ENCODE results near the gene TRPV3.

Gene TRPV3

GRCh38 chr17:3506054-3506453 is 51.6 kb downstream of the TRPV3 start:
- TF ChIP-seq EZH2phosphoT487 (IDR thresholded peaks at IDR 0.05; ENCODE audit: low read depth) (no peak), CTCF (IDR thresholded peaks at IDR 0.05; ENCODE audit: low read depth, low read length) (no peak)
- no peaks in the 10 kb centered on the region for H3K27me3 ChIP-seq (ENCODE audit: low read depth, low read length)
- H3K9me3 ChIP-seq (ENCODE audit: insufficient read depth, low read length) = no peaks in the 10 kb centered on the region

GRCh38 chr17:3505008-3505407 is 52.6 kb downstream of the TRPV3 start:
- H3K9me3 ChIP-seq (ENCODE audit: insufficient read depth, low read length) = no peaks in the 10 kb centered on the region
- no peaks in the 10 kb centered on the region for H4K20me1 ChIP-seq (ENCODE audit: insufficient read depth, low read length)
- H3K4me3 ChIP-seq (ENCODE audit: low read length) = no peak overlapping the region
- H3K36me3 ChIP-seq (replicated peaks; ENCODE audit: low read depth, low read length) = no peaks in the 10 kb centered on the region
- TF ChIP-seq CTCF (IDR thresholded peaks at IDR 0.05; ENCODE audit: low read depth, low read length) (no peak), EZH2phosphoT487 (IDR thresholded peaks at IDR 0.05; ENCODE audit: low read depth) (no peak)
- H3K4me2 ChIP-seq (ENCODE audit: low read length) = no peak overlapping the region
- H3K79me2 ChIP-seq (ENCODE audit: low read length) = no peaks in the 10 kb centered on the region
- H3K4me1 ChIP-seq (ENCODE audit: low read length) = no peaks in the 10 kb centered on the region
- no peak overlapping the region for H3K9ac ChIP-seq (ENCODE audit: low read length)
- no peak overlapping the region for H2AFZ ChIP-seq (ENCODE audit: low read depth, low read length)
- no peaks in the 10 kb centered on the region for H3K27me3 ChIP-seq (ENCODE audit: low read depth, low read length)
- no peak overlapping the region for H3K27ac ChIP-seq (ENCODE audit: low read length)

More at GRCh38 chr17:3506054-3506453, 51.6 kb downstream of the TRPV3 start:
- no peaks in the 10 kb centered on the region for H3K4me1 ChIP-seq (ENCODE audit: low read length)
- no peak overlapping the region for H3K27ac ChIP-seq (ENCODE audit: low read length)
- no peaks in the 10 kb centered on the region for H4K20me1 ChIP-seq (ENCODE audit: insufficient read depth, low read length)
- H3K4me2 ChIP-seq (ENCODE audit: low read length) = no peak overlapping the region
- H3K4me3 ChIP-seq (ENCODE audit: low read length) = no peak overlapping the region
- no peaks in the 10 kb centered on the region for H3K36me3 ChIP-seq (replicated peaks; ENCODE audit: low read depth, low read length)
- no peak overlapping the region for H3K9ac ChIP-seq (ENCODE audit: low read length)
- no peaks in the 10 kb centered on the region for H3K79me2 ChIP-seq (ENCODE audit: low read length)
- no peak overlapping the region for H2AFZ ChIP-seq (ENCODE audit: low read depth, low read length)

- Histone ChIP-seq H3K4me2 (ENCODE audit: low read length) (no peak overlapping the region), H3K9me3 (ENCODE audit: insufficient read depth, low read length) (no peaks in the 10 kb centered on the region), H4K20me1 (ENCODE audit: insufficient read depth, low read length) (no peaks in the 10 kb centered on the region), H3K27ac (ENCODE audit: low read length) (no peak overlapping the region), H3K27me3 (ENCODE audit: low read depth, low read length) (no peaks in the 10 kb centered on the region), H2AFZ (ENCODE audit: low read depth, low read length) (no peak overlapping the region), H3K36me3 (replicated peaks; ENCODE audit: low read depth, low read length) (no peaks in the 10 kb centered on the region), H3K79me2 (ENCODE audit: low read length) (no peaks in the 10 kb centered on the region), H3K4me1 (ENCODE audit: low read length) (no peaks in the 10 kb centered on the region), H3K4me3 (ENCODE audit: low read length) (no peak overlapping the region), H3K9ac (ENCODE audit: low read length) (no peak overlapping the region)
- TF ChIP-seq CTCF (IDR thresholded peaks at IDR 0.05; ENCODE audit: low read depth, low read length) (no peak), EZH2phosphoT487 (IDR thresholded peaks at IDR 0.05; ENCODE audit: low read depth) (no peak)
Observed at GRCh38 chr17:3503285-3503684, 54.3 kb downstream of the TRPV3 start.

GRCh38 chr17:3502466-3502865 is 55.1 kb downstream of the TRPV3 start:
- Histone ChIP-seq H3K4me3 (ENCODE audit: low read length) (no peak overlapping the region), H3K4me1 (ENCODE audit: low read length) (no peaks in the 10 kb centered on the region), H3K4me2 (ENCODE audit: low read length) (no peak overlapping the region), H3K27me3 (ENCODE audit: low read depth, low read length) (no peaks in the 10 kb centered on the region), H4K20me1 (ENCODE audit: insufficient read depth, low read length) (no peaks in the 10 kb centered on the region), H3K79me2 (ENCODE audit: low read length) (no peaks in the 10 kb centered on the region), H3K9me3 (ENCODE audit: insufficient read depth, low read length) (no peaks in the 10 kb centered on the region), H3K9ac (ENCODE audit: low read length) (no peak overlapping the region), H2AFZ (ENCODE audit: low read depth, low read length) (no peak overlapping the region), H3K36me3 (replicated peaks; ENCODE audit: low read depth, low read length) (no peaks in the 10 kb centered on the region), H3K27ac (ENCODE audit: low read length) (no peak overlapping the region)
- TF ChIP-seq CTCF (IDR thresholded peaks at IDR 0.05; ENCODE audit: low read depth, low read length) (no peak), EZH2phosphoT487 (IDR thresholded peaks at IDR 0.05; ENCODE audit: low read depth) (no peak)

All from OCI-LY3 (cell line).